Kidney (tissue), 14 donors: ENCODE data around the gene NABP1. TPM values are rescaled to one million over a fixed set of nuclear protein-coding genes. Genes with fewer than 3 reads are reported as not detected.

Source experiments
- DNase-seq, 5 donors: peaks; one replicate each; pipeline ENCODE4 v3.0.0-alpha.2; 2013 to 2020
- FAIRE-seq: peaks from 2 replicates; lab custom pipeline; 2012; peaks lifted over from hg19 to GRCh38; lab: Jason Lieb, UNC
- H3K27ac ChIP-seq, 2 donors: one replicate each; pipeline ENCODE4 v1.7.0; 2013; ENCODE audit warnings: low read depth in 2 of 2, low read length in 2 of 2, inconsistent platforms in 1 of 2
- H3K27me3 ChIP-seq: one replicate; pipeline ENCODE4 v1.7.1; 2013; ENCODE audit warnings: low read length, inconsistent platforms; ENCODE audit not compliant: control insufficient read depth, insufficient read depth
- H3K36me3 ChIP-seq, 3 donors: one replicate each; pipeline versions ENCODE4 v1.7.0 to v1.7.1; 2013; ENCODE audit warnings: low read length in 3 of 3, control low read depth in 1 of 3, inconsistent platforms in 1 of 3; ENCODE audit not compliant: insufficient read depth in 3 of 3, control insufficient read depth in 2 of 3
- H3K4me1 ChIP-seq, 3 donors: one replicate each; pipeline versions ENCODE4 v1.7.0 to v1.7.1; 2013; ENCODE audit warnings: low read length in 3 of 3, inconsistent platforms in 1 of 3, low read depth in 1 of 3; ENCODE audit not compliant: control insufficient read depth in 2 of 3, insufficient read depth in 2 of 3
- H3K4me3 ChIP-seq, 3 donors: one replicate each; pipeline versions ENCODE4 v1.7.0 to v1.8.1; 2013; ENCODE audit warnings: low read length in 3 of 3, control low read depth in 1 of 3, inconsistent platforms in 1 of 3
- H3K9ac ChIP-seq, 3 donors: one replicate each; pipeline versions ENCODE4 v1.7.0 to v1.7.1; 2013; ENCODE audit warnings: low read length in 3 of 3, control low read depth in 1 of 3, inconsistent platforms in 1 of 3
- H3K9me3 ChIP-seq, 3 donors: one replicate each; pipeline versions ENCODE4 v1.7.0 to v1.7.1; 2013; ENCODE audit warnings: low read length in 3 of 3, control low read depth in 1 of 3, inconsistent platforms in 1 of 3; ENCODE audit not compliant: control insufficient read depth in 2 of 3, insufficient read depth in 1 of 3
- CTCF ChIP-seq: IDR thresholded peaks from 3 replicates; pipeline ENCODE4 v1.5.1; 2012; ENCODE audit warnings: mild to moderate bottlenecking, moderate library complexity, borderline replicate concordance; ENCODE audit not compliant: insufficient read depth; ENCODE audit errors: extremely low read depth
- intact Hi-C: fragments of 100-400 bp; cut with DNase I; formaldehyde crosslinking; loops from one replicate; pipeline ENCODE4 v1.11.1; 2022
- polyA plus RNA-seq: library from polyadenylated mRNA; stranded (reverse); fragments of 350-450 nt; fragmentation: Illumina TruSeq; extraction: RNeasy Lipid Tissue Mini Kit (QIAGEN cat#74804); gene quantifications from one replicate; pipeline ENCODE4 v1.2.3, GENCODE V29; 2014; ENCODE audit warnings: low read depth, low replicate concordance; ENCODE audit not compliant: insufficient read depth
- total RNA-seq: library from RNA; stranded (reverse); fragmentation: NEBNext Ultra II Directional; extraction: Animal tissue kit (Norgen Biotek cat#: 25700); gene quantifications from one replicate; pipeline ENCODE4 v1.2.1, GENCODE V29; 2021
- donor health status: control.
- donor health status: control.
- donor health status: control.
- donor health status: control.
- donor health status: control.
- donor health status: DM: yes; HTN: yes; CAD: no.
- donor health status: Normal renal cell carcinoma (clear cell type).

NABP1 gene
- total and polyA plus RNA-seq, 2 donors from 2014 or later = 9.6 to 39.7 TPM

DNA sequence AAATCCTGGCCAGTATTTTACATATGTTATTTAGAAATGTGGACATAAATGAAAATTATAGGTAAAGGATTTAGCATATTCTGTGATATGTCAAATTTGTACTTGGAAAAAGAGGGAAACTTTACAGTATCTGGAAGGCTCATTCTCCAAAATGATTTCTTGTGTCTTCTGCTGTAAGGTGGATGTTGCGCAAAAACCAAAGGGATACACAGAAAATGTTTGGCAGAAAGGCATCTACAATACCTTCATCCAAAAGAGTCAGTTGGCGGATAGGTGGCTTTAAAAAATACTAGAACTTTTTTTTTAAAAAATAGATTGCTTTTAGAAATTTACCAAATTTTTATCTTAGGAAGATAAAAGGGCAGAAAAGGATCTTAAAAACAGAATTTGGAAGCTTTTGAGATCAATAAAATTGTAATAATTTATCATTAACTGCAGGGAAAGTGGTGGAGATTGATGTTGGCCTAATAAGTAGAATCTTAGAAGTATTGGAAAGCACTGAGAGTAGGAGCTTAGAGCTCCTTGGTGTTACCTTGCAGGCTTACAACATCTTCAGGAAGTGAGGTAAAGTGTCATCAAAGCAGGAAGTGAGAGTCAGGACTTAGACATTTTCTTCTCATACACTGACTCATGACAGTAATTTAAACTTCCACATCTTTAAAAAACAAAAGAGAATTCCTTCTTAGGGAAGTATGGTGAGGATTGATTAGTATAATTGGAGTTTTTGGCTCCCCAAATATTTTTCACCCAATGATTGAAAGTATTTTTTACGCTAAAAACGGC lies 2.1 kb downstream of the NABP1 start:
- no peak for TF ChIP-seq CTCF
- Histone ChIP-seq H3K4me1 (no peaks in the 10 kb centered on the region), H3K9me3 (no peaks in the 10 kb centered on the region), H3K27me3 (no peaks in the 10 kb centered on the region), H3K36me3 (peaks cover 0 to under 1% (median 0%) of the 10 kb centered on the region in 3 donors), H3K4me3 (peak overlapping the region in 2 of 3 donors; percentile 20 to 48), H3K9ac (no peak overlapping the region), H3K27ac (no peak overlapping the region)
- FAIRE-seq = no peak
- intact Hi-C loops = no loop called here
- no peak for DNase-seq

- TF ChIP-seq CTCF = no peak
- Histone ChIP-seq H3K9me3 (no peaks in the 10 kb centered on the region), H3K4me3 (peak overlapping the region in 2 of 3 donors; percentile 20 to 48), H3K4me1 (no peaks in the 10 kb centered on the region), H3K9ac (no peak overlapping the region), H3K27ac (no peak overlapping the region), H3K27me3 (no peaks in the 10 kb centered on the region), H3K36me3 (peaks cover 0 to 3% (median 0%) of the 10 kb centered on the region in 3 donors)
- DNase-seq (no peak), FAIRE-seq (no peak)
- intact Hi-C loops = no loop called here
Measured at GRCh38 chr2:191680639-191681038, 2.7 kb downstream of the NABP1 start.

- H3K9me3 ChIP-seq = no peaks in the 10 kb centered on the region
- no peaks in the 10 kb centered on the region for H3K4me1 ChIP-seq
- peaks cover 0 to 3% (median 0%) of the 10 kb centered on the region in 3 donors for H3K36me3 ChIP-seq
- H3K27ac ChIP-seq = no peak overlapping the region
- no peak overlapping the region for H3K9ac ChIP-seq
- FAIRE-seq (no peak), DNase-seq (no peak)
- intact Hi-C loops = no loop called here
- H3K27me3 ChIP-seq = no peaks in the 10 kb centered on the region
- no peak overlapping the region for H3K4me3 ChIP-seq
- no peak for TF ChIP-seq CTCF
Measured at GRCh38 chr2:191682126-191682525, 4.2 kb downstream of the NABP1 start.
